GM21447 (cell line): Measurements from ENCODE around the gene DYNLL1.
"Not testable (repeated sequence)": the region's sequence is repeated elsewhere in the genome, so short reads cannot be mapped to it uniquely, and the experiment has no call there.

Source experiments
- ATAC-seq: cut with Tn5 transposase; IDR thresholded peaks from one replicate; pipeline ENCODE4 v1.9.1; 2021; ENCODE audit not compliant: unreplicated experiment

Gene DYNLL1

GRCh38 chr12:120504587-120504986 lies 8.7 kb downstream of the DYNLL1 start:
- no peak for ATAC-seq

DNA sequence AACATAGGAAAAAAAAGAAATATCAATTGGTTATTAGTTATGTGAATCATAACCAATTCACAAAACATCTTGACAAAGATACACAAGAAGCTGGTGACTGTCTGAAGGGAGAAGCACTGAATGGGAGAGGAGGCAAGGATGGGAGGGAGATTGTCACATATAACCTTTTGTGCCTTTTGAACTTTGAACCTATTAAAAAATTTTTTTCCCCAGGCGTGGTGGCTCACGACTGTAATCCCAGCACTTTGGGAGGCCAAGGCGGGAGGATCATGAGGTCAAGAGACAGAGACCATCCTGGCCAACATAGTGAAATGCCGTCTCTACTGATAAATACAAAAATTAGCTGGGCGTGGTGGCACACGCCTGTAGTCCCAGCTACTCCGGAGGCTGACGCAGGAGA lies 12.6 kb downstream of the DYNLL1 start:
- no peak for ATAC-seq

- ATAC-seq, result no peak
Observed at GRCh38 chr12:120514002-120514401, 18.1 kb downstream of the DYNLL1 start.

DNA sequence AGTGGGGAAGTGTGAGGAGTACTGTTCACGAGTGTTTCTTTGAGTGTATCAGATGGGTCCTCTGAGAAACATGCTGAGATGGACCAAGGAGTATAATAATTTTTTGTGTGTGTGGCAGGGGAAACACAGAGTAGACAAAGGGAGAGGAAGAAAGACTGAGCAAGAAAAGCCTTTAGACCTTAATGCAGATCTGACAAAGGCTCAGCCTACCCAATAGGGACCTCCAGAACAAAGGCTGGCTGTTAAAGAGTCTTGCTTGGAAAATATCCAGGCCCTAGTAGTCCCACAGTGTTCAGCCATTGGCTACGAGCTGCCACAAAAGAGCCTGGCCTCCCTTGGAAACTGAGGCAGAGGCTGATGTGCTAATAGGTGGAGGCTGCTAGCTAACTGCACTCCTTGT lies 19.6 kb downstream of the DYNLL1 start:
- ATAC-seq, result no peak

DNA sequence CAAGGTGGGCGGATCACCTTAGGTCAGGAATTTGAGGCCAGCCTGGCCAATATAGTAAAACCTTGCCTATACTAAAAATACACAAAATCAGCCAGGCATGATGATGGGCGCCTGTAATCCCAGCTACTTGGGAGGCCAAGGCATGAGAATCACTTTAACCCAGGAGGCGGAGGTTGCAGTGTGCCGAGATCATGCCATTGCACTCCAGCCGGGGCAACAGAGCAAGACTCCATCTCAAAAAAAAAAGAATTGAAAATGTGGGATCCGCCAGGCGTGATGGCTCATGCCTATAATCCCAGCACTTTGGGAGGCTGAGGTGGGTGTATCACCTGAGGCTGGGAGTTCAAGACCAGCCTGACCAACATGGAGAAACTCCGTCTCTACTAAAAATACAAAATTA lies 23.4 kb downstream of the DYNLL1 start:
- not testable (repeated sequence) for ATAC-seq

GRCh38 chr12:120522568-120522967 lies 26.7 kb downstream of the DYNLL1 start:
- no peak for ATAC-seq

DNA sequence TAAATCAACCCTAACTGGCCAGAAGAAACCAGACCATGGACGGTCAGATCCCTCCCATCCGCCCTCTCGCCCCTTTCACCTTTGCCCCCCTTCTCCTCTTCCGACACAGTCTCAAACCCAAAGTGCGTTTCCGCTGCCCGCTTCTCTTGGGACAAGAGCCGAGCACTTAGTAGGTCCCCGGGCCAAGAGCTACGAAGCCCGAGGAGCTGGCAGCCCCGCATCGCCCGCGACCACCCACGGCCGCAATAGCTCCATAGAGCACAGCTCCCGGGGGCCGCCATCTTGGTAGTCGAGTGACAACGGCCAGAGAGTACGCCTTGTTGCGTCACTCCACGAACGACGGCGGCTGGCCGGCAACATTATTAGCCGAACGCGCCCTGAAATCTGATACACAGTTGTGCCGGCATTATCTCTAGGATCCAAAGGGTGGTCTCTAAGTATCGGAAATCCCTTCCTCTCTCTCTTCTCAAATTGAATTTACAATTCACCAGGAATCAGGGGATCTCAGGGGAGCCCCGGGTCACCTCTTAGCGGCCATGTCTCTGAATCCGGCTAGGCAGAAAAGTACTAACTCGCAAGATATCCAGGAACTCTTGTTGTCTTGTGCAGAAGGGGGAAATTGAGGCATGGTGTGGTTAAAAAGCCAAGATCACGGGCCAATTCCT lies 33.1 kb downstream of the DYNLL1 start, which contains the start of gene COQ5:
Gene COQ5, minus strand, starts transcription at position 298 of the 665 bp plus-strand sequence. Its CDS starts 17 bp downstream, at position 281.
- ATAC-seq, result peak; percentile 83

- no peak for ATAC-seq
Observed at GRCh38 chr12:120529641-120530417, 33.9 kb downstream of the DYNLL1 start.

DNA sequence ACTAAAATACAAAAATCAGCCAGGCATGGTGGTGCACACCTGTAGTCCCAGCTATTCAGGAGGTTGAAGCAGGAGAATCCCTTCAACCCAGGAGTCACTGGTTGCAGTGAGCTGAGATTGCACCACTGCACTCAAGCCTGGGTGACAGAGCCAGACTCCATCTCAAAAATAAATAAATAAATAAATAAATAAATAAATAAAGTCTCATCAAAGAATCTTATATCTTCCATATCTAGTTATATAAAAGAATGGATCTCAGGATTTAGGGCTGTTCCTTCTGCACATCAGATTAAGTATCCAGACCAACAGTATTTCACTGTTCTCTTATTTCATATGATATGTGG lies 34.5 kb downstream of the DYNLL1 start:
- not testable (repeated sequence) for ATAC-seq

- ATAC-seq, result no peak
Observed at GRCh38 chr12:120532701-120533238, 36.9 kb downstream of the DYNLL1 start.

- peak; percentile 70 for ATAC-seq
Observed at GRCh38 chr12:120534203-120534702, 38.3 kb downstream of the DYNLL1 start, which contains the start of gene RNF10. RNF10 (plus strand) TSS chr12:120534356; CDS start chr12:120534812, 456 bp downstream.

- ATAC-seq, result peak; percentile 31
Observed at GRCh38 chr12:120534703-120535655, 39.1 kb downstream of the DYNLL1 start.

GRCh38 chr12:120536064-120536791 lies 40.3 kb downstream of the DYNLL1 start:
- no peak for ATAC-seq

DNA sequence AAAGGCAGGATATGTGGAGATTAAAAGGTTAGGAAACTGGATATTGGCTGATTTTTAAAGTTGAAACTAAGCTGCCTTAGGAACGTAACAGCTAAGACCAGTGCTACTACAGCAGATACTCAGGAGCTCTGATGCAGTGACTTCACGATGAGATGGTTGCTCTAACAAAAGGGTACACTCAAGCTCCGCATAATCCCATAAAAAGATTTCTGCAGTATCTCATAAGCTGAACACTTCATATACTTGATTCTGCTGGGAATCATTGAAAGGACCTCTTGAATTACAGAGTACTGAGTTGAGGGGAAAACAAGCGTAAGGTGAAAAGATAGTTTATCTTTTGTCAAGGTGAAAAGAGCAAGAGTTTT lies 41.9 kb downstream of the DYNLL1 start:
- no peak for ATAC-seq

DNA sequence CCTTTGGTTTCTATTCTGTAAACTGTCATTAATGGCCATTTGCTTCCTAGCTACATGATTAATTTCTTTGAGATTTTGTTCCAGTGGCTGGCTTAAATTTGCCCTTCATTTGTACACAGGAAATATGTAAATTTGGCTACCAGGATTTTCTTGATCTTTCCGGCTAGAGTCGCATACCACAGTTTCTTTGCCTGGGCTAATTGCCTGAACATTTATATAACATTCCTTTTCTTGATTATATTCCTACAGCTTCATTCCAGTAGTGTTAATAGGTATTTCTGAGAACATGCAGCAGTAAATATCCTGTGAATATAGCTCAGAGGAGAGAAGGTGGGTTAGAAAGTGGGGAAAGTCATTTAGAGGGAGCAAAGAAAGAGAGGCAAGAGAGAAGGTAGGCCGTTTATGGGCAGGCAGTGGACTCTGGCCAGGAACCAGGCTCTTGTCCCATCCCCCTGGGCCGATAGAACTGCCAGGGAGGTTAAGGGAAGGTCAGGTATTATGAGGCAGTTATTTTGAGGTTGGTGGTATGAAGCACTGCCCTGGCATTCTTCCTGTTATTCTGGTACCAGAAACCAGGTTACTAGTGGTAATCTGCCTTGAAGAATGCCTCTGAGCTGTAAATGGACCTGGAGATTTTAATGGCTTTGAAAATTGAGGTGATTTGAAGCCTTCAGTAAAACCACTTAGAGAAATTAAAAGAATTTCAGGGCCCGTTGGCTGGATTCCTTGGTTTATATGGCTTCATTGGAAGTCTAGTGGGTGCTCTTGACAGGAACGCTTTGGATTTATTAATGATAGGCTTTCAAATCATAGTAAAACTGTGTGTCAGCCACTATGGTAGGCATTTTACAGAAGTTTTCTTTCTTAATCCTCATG lies 42.6 kb downstream of the DYNLL1 start:
- ATAC-seq, result no peak

GRCh38 chr12:120539303-120539702 lies 43.4 kb downstream of the DYNLL1 start:
- no peak for ATAC-seq

GRCh38 chr12:120540445-120540844 lies 44.5 kb downstream of the DYNLL1 start:
- ATAC-seq, result no peak

DNA sequence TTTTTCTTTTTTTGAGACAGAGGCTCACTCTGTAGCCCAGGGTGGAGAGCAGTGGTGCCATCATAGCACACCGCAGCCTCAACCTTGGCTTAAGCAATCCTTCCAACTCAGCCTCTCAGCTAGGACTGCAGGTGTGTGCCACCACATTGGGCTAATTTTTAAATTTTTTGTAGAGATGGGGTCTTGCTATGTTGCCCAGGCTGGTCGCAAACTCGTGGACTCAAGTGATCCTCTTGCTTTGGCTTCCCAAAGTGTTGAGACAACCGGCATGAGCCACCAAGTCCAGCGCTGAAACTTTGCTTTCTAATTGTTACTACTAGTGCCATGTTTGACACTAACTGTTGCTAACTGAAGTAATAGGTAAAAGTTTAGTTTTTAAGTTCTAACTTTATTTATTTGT lies 46.3 kb downstream of the DYNLL1 start:
- ATAC-seq, result no peak

DNA sequence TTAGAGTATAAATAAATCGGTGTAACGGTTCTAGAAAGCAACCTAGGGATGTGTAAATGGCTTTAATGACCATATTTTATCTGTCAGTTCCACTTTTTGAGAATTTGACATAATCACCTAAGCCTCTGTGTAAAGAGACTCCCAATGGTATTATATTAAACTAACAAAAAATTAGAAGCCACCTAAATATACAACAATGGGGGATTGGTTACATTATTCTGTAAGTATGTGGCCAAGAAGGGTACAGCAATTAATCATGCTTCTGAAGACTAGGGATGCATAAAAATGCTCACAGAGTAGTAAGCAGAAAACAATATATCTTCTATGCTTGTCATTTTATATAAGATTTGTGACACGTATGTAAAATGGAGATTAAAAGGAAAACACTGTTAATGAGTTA lies 48.8 kb downstream of the DYNLL1 start:
- ATAC-seq, result no peak
